Measurements from ENCODE around the gene SLC1A2.
A peak's percentile ranks its signal among the peaks of the same experiment; 100 is the strongest.

SLC1A2 gene

GRCh38 chr11:35267504-35267903, 151.9 kb downstream of the SLC1A2 start:
- in situ Hi-C loops (cut with HindIII; ENCODE audit: low pct_ligation_motif_present, low pct_unique_long_range_greater_than_20kb, low sequenced_read_pairs), result no loop called here
- peak; percentile 36 for DNase-seq

DNA sequence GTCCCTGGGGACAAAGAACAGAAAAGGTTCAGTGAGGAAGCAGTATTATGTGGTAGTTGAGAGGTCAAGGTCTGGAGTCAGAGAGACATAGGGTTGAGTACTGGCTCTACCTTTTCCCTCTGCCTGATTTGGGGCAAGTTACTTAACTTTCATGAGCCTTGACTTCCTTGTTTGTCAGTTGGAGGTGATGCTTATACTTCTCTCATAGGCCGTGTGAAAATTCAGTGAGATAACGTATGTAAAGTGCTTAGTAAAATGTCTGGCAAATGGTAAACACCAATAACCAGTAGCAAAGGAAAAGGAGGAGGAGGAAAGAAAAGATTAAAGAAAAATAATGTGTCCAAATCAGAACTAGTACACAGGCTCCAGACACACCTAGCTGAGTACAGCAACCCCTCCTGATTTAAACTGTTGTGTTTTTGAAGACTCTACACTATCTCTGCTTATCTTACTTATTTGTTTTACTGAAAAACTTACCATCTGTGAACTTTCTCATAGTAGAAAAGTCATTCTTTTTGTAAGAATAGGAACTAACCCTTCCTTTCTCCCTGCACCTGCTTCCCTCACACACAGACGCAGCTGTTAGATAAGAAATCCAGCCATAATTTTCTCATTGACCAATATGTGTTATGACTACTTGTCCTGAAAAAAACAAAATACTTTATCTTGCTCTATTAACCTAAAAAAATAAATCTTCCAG, 153.5 kb downstream of the SLC1A2 start:
- no peak for DNase-seq
- in situ Hi-C loops (cut with HindIII; ENCODE audit: low pct_ligation_motif_present, low pct_unique_long_range_greater_than_20kb, low sequenced_read_pairs), result no loop called here

- no peak for DNase-seq
- in situ Hi-C loops (cut with HindIII; ENCODE audit: low pct_ligation_motif_present, low pct_unique_long_range_greater_than_20kb, low sequenced_read_pairs), result no loop called here
Observed at GRCh38 chr11:35262735-35263134, 156.6 kb downstream of the SLC1A2 start.

GRCh38 chr11:35262056-35262455, 157.3 kb downstream of the SLC1A2 start:
- in situ Hi-C loops (cut with HindIII; ENCODE audit: low pct_ligation_motif_present, low pct_unique_long_range_greater_than_20kb, low sequenced_read_pairs), result no loop called here

GRCh38 chr11:35261197-35261596, 158.2 kb downstream of the SLC1A2 start:
- DNase-seq, result no peak
- in situ Hi-C loops (cut with HindIII; ENCODE audit: low pct_ligation_motif_present, low pct_unique_long_range_greater_than_20kb, low sequenced_read_pairs), result no loop called here

More at GRCh38 chr11:35262056-35262455, 157.3 kb downstream of the SLC1A2 start:
- no peak for DNase-seq

GRCh38 chr11:35260342-35260985, 158.9 kb downstream of the SLC1A2 start:
- DNase-seq, result no peak
- in situ Hi-C loops (cut with HindIII; ENCODE audit: low pct_ligation_motif_present, low pct_unique_long_range_greater_than_20kb, low sequenced_read_pairs), result no loop called here

- no peak for DNase-seq
- in situ Hi-C loops (cut with HindIII; ENCODE audit: low pct_ligation_motif_present, low pct_unique_long_range_greater_than_20kb, low sequenced_read_pairs), result no loop called here
Observed at GRCh38 chr11:35259529-35259928, 159.8 kb downstream of the SLC1A2 start.

DNA sequence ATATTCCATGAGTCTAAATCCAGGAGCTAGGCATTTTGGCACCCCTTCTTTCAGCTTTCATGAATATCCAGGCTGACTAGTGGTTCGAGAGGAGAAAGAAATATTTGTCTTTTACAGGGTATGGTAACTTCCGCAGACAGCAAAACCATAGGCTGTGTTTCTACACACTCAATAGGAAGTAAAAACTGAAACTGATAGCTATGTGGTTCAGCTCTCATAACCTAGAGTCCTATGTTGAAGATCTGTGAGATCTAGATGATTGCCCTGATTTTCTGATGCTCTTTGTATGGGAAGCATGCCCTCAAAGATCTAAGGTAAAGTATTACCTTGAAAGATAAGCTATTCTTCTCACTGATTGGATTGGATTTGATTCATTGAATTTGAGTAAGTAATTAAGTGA, 162.1 kb downstream of the SLC1A2 start:
- in situ Hi-C loops (cut with HindIII; ENCODE audit: low pct_ligation_motif_present, low pct_unique_long_range_greater_than_20kb, low sequenced_read_pairs), result no loop called here
- DNase-seq, result no peak

- in situ Hi-C loops (cut with HindIII; ENCODE audit: low pct_ligation_motif_present, low pct_unique_long_range_greater_than_20kb, low sequenced_read_pairs), result no loop called here
- no peak for DNase-seq
Observed at GRCh38 chr11:35256296-35256695, 163.1 kb downstream of the SLC1A2 start.

DNA sequence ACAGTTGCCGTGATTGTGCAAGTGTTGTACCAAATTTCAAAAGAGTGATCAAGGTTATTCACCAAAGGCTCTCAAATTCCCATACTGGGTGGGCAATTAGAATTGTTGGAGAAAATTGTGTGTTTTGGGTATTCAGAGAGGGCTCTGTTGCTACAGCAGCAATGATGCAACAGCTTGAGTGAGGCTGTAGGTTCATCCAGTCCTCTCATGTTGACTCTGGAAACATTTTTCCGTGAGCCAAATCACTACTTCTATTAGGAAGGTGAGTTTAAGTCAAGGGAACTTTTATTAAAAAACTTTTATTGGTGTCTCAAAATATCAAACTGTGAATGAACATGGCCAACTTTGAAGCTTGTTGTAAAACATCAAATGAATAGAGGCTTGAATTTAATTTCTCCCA, 163.8 kb downstream of the SLC1A2 start:
- DNase-seq, result no peak
- in situ Hi-C loops (cut with HindIII; ENCODE audit: low pct_ligation_motif_present, low pct_unique_long_range_greater_than_20kb, low sequenced_read_pairs), result no loop called here

GRCh38 chr11:35253237-35253636, 166.1 kb downstream of the SLC1A2 start:
- in situ Hi-C loops (cut with HindIII; ENCODE audit: low pct_ligation_motif_present, low pct_unique_long_range_greater_than_20kb, low sequenced_read_pairs), result no loop called here

GRCh38 chr11:35250621-35251020, 168.7 kb downstream of the SLC1A2 start:
- DNase-seq, result no peak
- in situ Hi-C loops (cut with HindIII; ENCODE audit: low pct_ligation_motif_present, low pct_unique_long_range_greater_than_20kb, low sequenced_read_pairs), result no loop called here

More at GRCh38 chr11:35253237-35253636, 166.1 kb downstream of the SLC1A2 start:
- DNase-seq, result no peak

GRCh38 chr11:35250192-35250591, 169.2 kb downstream of the SLC1A2 start:
- DNase-seq, result no peak
- in situ Hi-C loops (cut with HindIII; ENCODE audit: low pct_ligation_motif_present, low pct_unique_long_range_greater_than_20kb, low sequenced_read_pairs), result no loop called here

DNA sequence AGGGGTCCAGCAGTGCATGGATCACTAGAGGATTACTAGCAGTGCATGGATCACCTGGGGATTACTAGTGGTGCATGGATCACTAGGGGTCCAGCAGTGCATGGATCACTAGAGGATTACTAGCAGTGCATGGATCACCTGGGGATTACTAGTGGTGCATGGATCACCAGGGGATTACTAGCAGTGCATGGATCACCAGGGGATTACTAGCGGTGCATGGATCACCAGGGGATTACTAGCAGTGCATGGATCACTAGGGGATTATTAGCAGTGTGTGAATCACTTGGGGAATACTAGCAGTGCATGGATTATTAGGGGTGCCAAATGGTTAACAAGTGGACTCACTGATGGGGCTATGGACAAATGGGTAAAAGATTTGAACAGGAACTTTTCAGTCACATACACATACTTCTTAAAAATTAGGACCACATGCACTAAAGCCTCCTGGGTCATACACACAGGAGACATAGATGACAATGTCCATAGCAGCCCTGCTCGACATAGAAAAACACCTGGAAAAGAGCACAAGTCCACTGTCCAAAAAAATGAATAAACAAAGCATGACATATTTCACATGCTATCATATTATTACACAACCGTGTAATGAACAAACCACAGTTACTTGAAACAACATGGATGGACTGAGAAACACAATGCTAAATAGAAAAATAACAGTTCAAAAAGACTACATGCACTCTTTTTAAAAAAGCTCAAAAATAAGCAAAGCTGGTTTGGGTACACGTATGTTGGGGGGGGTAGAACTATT, 170.6 kb downstream of the SLC1A2 start:
- DNase-seq, result no peak
- in situ Hi-C loops (cut with HindIII; ENCODE audit: low pct_ligation_motif_present, low pct_unique_long_range_greater_than_20kb, low sequenced_read_pairs), result no loop called here

DNA sequence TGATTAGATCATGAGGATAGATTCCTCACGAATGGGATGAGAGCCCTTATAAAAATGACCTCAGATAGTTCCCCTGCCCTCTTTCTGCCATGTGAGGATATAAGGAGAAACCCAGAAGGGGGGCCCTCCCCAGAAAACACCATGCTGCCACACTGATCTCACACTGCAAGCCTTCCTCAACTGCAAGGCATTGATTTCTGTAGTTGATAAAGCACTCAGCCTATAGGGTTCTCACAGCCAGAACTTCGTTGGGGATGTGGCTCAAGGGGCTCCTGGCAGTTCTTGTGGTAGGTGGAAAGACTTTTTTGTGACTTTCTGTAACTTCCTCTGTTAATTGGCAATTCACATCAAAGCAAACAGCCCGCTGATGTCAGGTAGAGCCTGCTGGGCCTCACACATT, 171.5 kb downstream of the SLC1A2 start:
- in situ Hi-C loops (cut with HindIII; ENCODE audit: low pct_ligation_motif_present, low pct_unique_long_range_greater_than_20kb, low sequenced_read_pairs), result no loop called here
- no peak for DNase-seq

- no peak for DNase-seq
- in situ Hi-C loops (cut with HindIII; ENCODE audit: low pct_ligation_motif_present, low pct_unique_long_range_greater_than_20kb, low sequenced_read_pairs), result no loop called here
Observed at GRCh38 chr11:35247428-35247827, 171.9 kb downstream of the SLC1A2 start.

DNA sequence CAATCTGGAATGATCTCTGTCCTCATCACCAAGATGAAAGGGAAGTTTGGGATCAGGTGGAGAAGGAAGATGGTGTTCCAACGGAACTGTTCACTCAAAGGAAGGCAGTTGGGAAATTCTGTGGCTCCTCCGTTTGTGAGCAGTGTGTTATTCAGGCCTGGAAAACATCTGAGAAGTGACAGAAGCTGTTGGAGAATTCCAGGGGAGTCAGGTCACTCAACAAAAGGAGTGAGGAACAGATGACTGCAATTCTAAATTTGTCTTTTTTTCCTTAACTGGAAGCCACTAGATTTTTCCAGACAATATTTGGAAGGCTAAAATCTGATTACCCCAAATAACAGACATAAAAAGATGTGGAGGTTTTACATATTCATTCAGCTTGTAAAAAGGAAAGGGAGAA, 172.6 kb downstream of the SLC1A2 start:
- DNase-seq, result no peak
- in situ Hi-C loops (cut with HindIII; ENCODE audit: low pct_ligation_motif_present, low pct_unique_long_range_greater_than_20kb, low sequenced_read_pairs), result no loop called here

DNA sequence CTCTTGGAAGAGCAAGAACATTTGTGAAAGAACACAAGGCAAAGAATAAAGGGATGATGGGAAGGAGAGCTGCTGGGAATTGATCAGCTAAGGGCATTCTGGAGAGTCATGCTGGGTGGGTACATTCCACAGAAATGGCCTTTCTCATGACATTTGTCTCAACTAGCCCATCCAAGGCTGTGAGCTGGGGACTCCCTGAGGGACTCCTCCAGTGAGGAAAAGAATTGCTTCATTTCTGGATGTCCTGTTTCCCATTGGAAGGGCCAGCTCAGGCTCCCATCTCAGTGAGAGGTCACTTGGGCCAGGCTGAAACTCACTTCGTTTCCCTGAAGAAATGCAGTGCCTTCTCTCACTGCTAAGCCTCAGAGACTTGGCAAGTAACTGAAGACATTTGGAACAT, 173.6 kb downstream of the SLC1A2 start:
- in situ Hi-C loops (cut with HindIII; ENCODE audit: low pct_ligation_motif_present, low pct_unique_long_range_greater_than_20kb, low sequenced_read_pairs), result no loop called here
- DNase-seq, result no peak

DNA sequence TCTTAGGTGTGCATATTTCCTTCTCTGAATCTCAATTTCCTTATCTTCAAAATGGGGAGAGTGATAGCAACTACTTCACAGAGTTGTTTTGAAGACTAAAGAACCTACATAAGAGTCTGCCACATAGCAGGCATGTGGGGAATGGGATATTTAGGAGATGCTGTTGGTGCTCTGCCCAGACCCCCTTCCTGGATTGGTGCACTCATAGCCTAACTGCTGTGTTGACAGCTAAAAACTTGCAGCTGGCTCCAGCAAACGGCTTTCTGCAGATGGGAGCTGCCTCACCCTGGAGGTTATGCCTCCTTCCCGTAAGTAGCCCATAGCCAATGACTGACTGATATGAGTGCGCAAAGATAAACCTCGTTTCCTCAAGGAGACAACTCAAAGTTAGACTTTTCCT, 174.3 kb downstream of the SLC1A2 start:
- in situ Hi-C loops (cut with HindIII; ENCODE audit: low pct_ligation_motif_present, low pct_unique_long_range_greater_than_20kb, low sequenced_read_pairs), result no loop called here
- no peak for DNase-seq

GRCh38 chr11:35243774-35244173, 175.6 kb downstream of the SLC1A2 start:
- in situ Hi-C loops (cut with HindIII; ENCODE audit: low pct_ligation_motif_present, low pct_unique_long_range_greater_than_20kb, low sequenced_read_pairs), result no loop called here
- DNase-seq, result no peak

Data from ACHN (cell line).